ENCODE data around the gene OXLD1.

DNA sequence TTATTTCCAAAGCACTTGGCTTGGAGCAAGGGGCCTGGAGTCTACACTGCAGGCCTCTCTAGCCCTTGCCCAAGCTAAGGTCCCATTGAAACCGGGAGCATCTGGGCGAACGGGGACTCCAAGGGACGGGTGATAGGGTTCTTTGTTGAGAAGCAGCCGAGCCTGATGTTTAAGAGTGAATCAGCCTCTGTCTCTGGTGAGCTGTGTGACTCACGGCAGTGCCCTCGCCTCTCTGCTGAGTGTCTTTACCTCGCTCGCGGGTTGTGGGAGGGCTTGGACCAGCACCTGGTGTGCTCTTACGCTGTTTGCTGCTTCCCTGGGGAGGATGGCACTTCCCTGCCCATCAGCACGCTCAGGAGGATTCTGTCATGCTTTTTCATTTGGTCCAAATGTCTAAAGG, 18.7 kb upstream of the OXLD1 start:
- TF ChIP-seq, protein P1, sequence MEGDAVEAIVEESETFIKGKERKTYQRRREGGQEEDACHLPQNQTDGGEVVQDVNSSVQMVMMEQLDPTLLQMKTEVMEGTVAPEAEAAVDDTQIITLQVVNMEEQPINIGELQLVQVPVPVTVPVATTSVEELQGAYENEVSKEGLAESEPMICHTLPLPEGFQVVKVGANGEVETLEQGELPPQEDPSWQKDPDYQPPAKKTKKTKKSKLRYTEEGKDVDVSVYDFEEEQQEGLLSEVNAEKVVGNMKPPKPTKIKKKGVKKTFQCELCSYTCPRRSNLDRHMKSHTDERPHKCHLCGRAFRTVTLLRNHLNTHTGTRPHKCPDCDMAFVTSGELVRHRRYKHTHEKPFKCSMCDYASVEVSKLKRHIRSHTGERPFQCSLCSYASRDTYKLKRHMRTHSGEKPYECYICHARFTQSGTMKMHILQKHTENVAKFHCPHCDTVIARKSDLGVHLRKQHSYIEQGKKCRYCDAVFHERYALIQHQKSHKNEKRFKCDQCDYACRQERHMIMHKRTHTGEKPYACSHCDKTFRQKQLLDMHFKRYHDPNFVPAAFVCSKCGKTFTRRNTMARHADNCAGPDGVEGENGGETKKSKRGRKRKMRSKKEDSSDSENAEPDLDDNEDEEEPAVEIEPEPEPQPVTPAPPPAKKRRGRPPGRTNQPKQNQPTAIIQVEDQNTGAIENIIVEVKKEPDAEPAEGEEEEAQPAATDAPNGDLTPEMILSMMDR (conservative IDR thresholded peaks at IDR 0.05), result no peak
- TF ChIP-seq EZH2 (IDR thresholded peaks at IDR 0.05; ENCODE audit: low read depth), result no peak

Data from PC-9 (cell line).